ENCODE data around the gene CCS.
"Not testable (repeated sequence)": the region's sequence is repeated elsewhere in the genome, so short reads cannot be mapped to it uniquely, and the experiment has no call there.

GRCh38 chr11:66606608-66607007 lies 13.6 kb downstream of the CCS start:
- TF ChIP-seq POLR2A (IDR thresholded peaks at IDR 0.05) = not testable (repeated sequence)
- TF ChIP-seq, protein P1, sequence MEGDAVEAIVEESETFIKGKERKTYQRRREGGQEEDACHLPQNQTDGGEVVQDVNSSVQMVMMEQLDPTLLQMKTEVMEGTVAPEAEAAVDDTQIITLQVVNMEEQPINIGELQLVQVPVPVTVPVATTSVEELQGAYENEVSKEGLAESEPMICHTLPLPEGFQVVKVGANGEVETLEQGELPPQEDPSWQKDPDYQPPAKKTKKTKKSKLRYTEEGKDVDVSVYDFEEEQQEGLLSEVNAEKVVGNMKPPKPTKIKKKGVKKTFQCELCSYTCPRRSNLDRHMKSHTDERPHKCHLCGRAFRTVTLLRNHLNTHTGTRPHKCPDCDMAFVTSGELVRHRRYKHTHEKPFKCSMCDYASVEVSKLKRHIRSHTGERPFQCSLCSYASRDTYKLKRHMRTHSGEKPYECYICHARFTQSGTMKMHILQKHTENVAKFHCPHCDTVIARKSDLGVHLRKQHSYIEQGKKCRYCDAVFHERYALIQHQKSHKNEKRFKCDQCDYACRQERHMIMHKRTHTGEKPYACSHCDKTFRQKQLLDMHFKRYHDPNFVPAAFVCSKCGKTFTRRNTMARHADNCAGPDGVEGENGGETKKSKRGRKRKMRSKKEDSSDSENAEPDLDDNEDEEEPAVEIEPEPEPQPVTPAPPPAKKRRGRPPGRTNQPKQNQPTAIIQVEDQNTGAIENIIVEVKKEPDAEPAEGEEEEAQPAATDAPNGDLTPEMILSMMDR (IDR thresholded peaks at IDR 0.05) = not testable (repeated sequence)
